Fibroblast of the aortic adventitia (primary cell): ENCODE data around the gene PIP4K2A. TPM values are rescaled to one million over a fixed set of nuclear protein-coding genes. Genes with fewer than 3 reads are reported as not detected.

ENCODE experiments used
- DNase-seq: peaks from one replicate; pipeline ENCODE4 v3.0.0-alpha.2; 2010; ENCODE audit warnings: low read depth
- H3K4me3 ChIP-seq: 2 replicates; pipeline ENCODE4 v1.5.1; 2011; ENCODE audit warnings: low read depth, mild to moderate bottlenecking, control low read depth, low read length, moderate library complexity
- total RNA-seq: library from RNA; depleted of rRNA; stranded (reverse); fragments of >200 nt; gene quantifications from 2 replicates; pipeline ENCODE4 v1.2.3, GENCODE V29; 2012; ENCODE audit warnings: low replicate concordance
- TF ChIP-seq, protein P1 (sequence below): IDR thresholded peaks from 2 replicates; pipeline ENCODE4 v1.5.1; 2011; ENCODE audit warnings: mild to moderate bottlenecking, low read length, control low read depth, inconsistent platforms; ENCODE audit not compliant: insufficient read depth

The PIP4K2A gene
- total RNA-seq, 1 donor = 52.2 TPM

DNA sequence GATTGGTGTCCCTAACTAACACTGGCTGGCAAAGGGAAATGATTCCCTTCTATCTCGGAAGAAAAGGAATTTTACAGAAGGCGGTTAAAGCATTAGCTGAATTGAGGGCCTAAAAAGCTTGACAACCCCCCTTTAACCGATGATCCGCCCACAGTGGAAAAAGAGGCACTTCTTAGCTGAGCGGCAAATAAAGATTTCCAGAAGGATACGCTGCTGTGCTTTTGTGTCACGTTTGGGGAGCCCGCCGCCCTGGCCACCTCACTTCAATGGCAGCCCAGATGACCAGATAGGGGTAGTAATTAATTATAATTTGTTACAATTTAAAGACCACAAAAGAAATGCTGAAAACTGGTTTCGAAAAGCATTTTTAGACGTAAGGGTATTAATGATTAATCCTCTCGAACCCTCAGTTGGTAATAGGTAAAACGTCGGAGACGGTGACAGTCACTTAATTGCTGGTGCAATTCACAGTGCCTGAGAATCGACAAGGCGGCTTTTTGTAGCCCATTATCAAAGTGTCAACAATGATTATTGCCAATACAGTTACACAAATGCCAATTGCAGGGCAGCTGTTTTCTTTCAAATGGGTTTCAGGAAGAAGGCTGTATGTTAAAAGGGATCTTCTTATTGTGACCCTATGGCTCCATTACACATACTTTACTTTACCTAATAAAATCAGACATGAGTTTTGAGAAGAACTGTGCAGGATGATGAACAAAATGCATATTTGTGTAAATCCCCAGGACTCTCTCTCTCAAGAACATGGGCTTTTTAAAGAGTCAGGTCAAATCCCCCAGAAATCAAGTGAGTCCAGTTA lies 154.1 kb downstream of the PIP4K2A start:
- no peak overlapping the region for H3K4me3 ChIP-seq
- TF ChIP-seq, protein P1, sequence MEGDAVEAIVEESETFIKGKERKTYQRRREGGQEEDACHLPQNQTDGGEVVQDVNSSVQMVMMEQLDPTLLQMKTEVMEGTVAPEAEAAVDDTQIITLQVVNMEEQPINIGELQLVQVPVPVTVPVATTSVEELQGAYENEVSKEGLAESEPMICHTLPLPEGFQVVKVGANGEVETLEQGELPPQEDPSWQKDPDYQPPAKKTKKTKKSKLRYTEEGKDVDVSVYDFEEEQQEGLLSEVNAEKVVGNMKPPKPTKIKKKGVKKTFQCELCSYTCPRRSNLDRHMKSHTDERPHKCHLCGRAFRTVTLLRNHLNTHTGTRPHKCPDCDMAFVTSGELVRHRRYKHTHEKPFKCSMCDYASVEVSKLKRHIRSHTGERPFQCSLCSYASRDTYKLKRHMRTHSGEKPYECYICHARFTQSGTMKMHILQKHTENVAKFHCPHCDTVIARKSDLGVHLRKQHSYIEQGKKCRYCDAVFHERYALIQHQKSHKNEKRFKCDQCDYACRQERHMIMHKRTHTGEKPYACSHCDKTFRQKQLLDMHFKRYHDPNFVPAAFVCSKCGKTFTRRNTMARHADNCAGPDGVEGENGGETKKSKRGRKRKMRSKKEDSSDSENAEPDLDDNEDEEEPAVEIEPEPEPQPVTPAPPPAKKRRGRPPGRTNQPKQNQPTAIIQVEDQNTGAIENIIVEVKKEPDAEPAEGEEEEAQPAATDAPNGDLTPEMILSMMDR = no peak
- no peak for DNase-seq

DNA sequence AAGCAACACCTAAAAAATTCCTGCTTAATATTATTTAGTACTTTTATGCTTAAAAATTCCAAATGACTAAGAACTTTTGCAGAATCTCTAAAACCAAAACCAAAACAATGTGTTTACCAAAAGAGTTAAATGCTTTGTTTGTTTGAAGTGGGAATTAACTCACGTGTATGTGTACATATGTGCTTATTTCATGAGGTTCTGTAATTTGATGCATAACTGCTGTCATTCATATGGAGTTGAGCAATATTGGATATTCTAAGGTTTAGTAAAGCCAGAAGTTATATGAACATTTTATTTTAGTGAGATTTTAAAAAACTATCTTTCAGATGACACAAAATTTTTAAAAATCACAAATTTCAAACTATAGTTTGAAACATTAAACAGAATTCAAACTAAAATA lies 157.1 kb downstream of the PIP4K2A start:
- TF ChIP-seq, protein P1 = no peak
- no peak overlapping the region for H3K4me3 ChIP-seq
- no peak for DNase-seq

DNA sequence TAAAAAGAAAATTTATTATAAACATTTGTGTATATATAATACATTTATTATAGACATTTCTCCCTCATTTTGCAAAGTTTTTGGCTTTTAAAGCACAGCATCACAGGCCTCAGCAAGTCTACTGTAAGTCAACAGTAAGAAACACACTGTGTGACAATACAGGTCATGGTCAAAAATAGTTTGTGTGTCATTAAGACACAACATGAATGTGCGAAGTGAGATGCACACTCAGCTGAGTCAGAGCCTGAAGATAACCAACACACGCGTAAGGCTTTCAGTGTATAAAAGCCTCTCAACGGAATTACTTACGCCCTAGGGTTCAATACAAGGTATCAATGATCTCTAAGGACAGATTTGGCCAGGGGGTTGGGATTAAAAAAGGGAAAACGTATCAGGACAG lies 157.6 kb downstream of the PIP4K2A start:
- TF ChIP-seq, protein P1 = no peak
- no peak for DNase-seq
- no peak overlapping the region for H3K4me3 ChIP-seq

DNA sequence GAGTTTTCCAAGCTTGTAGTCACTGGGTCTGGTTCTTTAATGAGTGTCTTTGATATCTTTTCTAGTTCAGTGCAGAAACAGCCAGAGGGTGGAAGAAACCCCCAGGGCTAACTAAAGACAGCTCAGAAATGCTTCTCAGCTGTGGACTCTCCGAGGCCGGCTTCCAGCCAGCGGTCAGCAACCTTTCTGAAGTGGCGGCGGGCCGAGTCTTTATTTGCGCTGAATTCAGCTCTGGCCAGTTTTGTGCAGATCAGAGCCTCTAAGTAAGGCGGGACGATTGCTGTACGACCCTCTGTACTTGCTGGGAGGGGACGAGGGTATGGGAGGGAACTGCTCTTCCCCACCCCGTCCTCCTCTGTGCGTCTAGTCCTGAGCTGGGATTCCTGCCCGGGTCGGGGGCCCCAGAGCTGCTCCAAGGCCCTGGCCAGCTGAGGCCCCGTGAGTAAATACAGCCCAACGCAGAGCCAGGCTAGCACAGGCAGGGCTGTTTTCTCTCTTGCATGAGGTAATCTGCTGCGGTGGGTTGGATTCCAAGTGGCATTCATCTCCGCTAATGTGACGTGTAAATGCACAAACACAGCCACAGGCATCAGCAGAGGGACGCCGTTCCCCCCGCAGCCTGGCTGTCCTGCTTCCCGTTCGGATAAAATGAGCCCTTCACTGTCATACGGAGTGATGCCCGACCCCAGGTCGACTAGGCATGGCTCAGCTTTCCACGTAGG lies 159.8 kb downstream of the PIP4K2A start:
- TF ChIP-seq, protein P1 = peak; percentile 13
- H3K4me3 ChIP-seq = peak overlapping the region; percentile 43
- DNase-seq = peak; percentile 85

DNA sequence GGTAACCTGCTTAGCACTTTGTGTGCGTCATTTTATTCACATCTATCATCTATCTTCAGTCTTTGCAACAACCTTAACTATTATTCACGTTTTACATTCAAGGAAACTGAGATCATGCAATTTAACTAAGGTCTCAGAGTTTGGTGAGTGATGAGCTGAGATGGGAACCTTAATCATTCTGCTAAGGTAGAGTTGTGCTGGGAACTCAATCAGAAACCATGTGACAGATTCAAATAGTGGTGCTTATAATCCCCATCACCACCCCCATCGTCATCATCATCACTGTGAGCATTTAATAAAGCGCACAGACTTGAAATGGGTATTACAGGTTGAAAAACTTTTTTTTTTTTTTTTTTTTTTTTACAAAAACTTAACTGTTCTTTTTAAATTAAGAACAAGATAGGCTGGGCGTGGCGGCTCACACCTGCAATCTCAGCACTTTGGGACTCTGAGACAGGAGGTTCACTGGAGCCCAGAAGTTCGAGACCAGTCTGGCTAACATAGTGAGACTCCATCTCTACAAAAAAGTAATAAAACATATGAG lies 160.9 kb downstream of the PIP4K2A start:
- H3K4me3 ChIP-seq = no peak overlapping the region
- DNase-seq = no peak
- TF ChIP-seq, protein P1 = no peak

DNA sequence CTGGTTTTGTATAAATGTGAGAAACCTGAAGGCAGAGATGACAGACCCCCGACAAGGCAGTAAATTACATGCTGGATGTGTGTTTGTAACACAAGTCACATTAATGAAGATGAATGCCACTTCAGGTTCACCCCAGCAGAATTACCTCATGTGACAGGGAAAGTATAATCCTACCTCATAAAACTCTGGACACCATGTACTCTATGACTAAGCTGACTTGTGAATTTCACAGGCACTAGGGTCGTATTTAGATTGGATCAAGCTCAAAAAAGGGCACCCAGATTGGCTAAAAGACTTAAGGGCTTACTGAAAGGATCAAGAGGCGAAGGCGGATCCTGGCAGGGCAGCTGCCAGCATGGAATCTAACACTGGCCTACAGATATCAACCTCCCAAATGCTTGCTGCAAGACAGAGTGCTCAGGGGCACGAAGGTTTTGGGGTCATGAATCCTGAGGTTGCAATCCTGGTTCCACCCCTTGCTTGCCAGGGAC lies 161.4 kb downstream of the PIP4K2A start:
- no peak overlapping the region for H3K4me3 ChIP-seq
- TF ChIP-seq, protein P1 = no peak
- DNase-seq = peak; percentile 21
